K562 (cell line): Measurements from ENCODE around the gene EXOSC6. TPM values are rescaled to one million over a fixed set of nuclear protein-coding genes. Genes with fewer than 3 reads are reported as not detected.

ENCODE experiments used
- ATAC-seq: fragments of 200-7000 bp; cut with Tn5 transposase; 3 replicates; pipeline ENCODE4 v1.9.1; 2020; ENCODE audit warnings: moderate library complexity
- Bru-seq: library from RNA; stranded (reverse); fragments of 400-500 nt; gene quantifications from one replicate; lab custom pipeline; 2021; lab: Mats Ljungman, UMichigan
- BruChase-seq, 2 experiments: library from RNA; stranded (reverse); fragments of 400-500 nt; gene quantifications; one replicate each; lab custom pipeline; 2021; lab: Mats Ljungman, UMichigan
- BruUV-seq: library from RNA; stranded (reverse); fragments of 400-500 nt; replicated peaks from 2 replicates; lab custom pipeline; 2021; lab: Mats Ljungman, UMichigan
- CTCF ChIA-PET: fragments of 300-600 bp; formaldehyde crosslinking; extraction: SDS; loops from one replicate; lab custom pipeline; 2021; ENCODE audit warnings: low intra/inter-chr PET ratio; lab: Yijun Ruan, JAX
- POLR2A ChIA-PET: fragments of 300-600, 350-650 bp; sonication (Branson Sonifier 250); formaldehyde crosslinking; extraction: SDS; loops from one replicate; lab custom pipeline; 2021; ENCODE audit warnings: antibody characterized with exemption, inconsistent platforms; lab: Yijun Ruan, JAX
- DNase-seq, 4 experiments: peaks; one replicate each; pipeline versions ENCODE4 v3.0.0 to v3.0.0-alpha.2; 2011 to 2018; ENCODE audit warnings: low spot score in 3 of 4, mixed read lengths in 3 of 4; ENCODE audit errors: extremely low read depth in 1 of 4
- FAIRE-seq: peaks from 2 replicates; lab custom pipeline; 2011; peaks lifted over from hg19 to GRCh38; lab: Jason Lieb, UNC
- H2AFZ ChIP-seq: 2 replicates; pipeline ENCODE4 v1.6.0; 2011; ENCODE audit warnings: low read depth, low read length, control low read depth, inconsistent platforms
- H3K27ac ChIP-seq: fragments of 200-600 bp; 3 replicates; pipeline ENCODE4 v1.8.0; 2011; ENCODE audit warnings: low read depth, mild to moderate bottlenecking, control low read depth, inconsistent platforms, low read length, moderate library complexity, mixed read lengths; ENCODE audit errors: extremely low read depth
- H3K27me3 ChIP-seq, 2 experiments: fragments of 300-600 bp in 1 of 2; 2 replicates in 1 of 2; 3 replicates in 1 of 2; pipeline versions ENCODE4 v1.6.0 to v1.8.0; 2011; ENCODE audit warnings: inconsistent platforms in 2 of 2, low read length in 2 of 2, mild to moderate bottlenecking in 1 of 2, mixed read lengths in 1 of 2, moderate library complexity in 1 of 2; ENCODE audit not compliant: control insufficient read depth in 2 of 2, insufficient read depth in 2 of 2
- H3K36me3 ChIP-seq: fragments of 300-600 bp; 3 replicates; pipeline ENCODE4 v1.8.0; 2011; ENCODE audit warnings: mild to moderate bottlenecking, low read length, inconsistent platforms; ENCODE audit not compliant: control insufficient read depth, insufficient read depth
- H3K4me1 ChIP-seq, 2 experiments: fragments of 200-600 bp in 1 of 2; replicated peaks in 1 of 2; 2 replicates in 1 of 2; 3 replicates in 1 of 2; pipeline versions ENCODE4 v1.5.1 to v1.8.0; 2011; ENCODE audit warnings: inconsistent platforms in 2 of 2, low read length in 2 of 2, mild to moderate bottlenecking in 1 of 2, mixed read lengths in 1 of 2, moderate library complexity in 1 of 2; ENCODE audit not compliant: control insufficient read depth in 2 of 2, insufficient read depth in 2 of 2
- H3K4me2 ChIP-seq: 2 replicates; pipeline ENCODE4 v1.6.1; 2011; ENCODE audit warnings: low read length, control low read depth, inconsistent platforms, mixed read lengths; ENCODE audit not compliant: insufficient read depth
- H3K4me3 ChIP-seq: fragments of 200-600 bp; sonication (generic), shearing (Covaris generic); 2 replicates; pipeline ENCODE4 v1.5.1; 2016; ENCODE audit warnings: control low read depth, inconsistent platforms
- H3K79me2 ChIP-seq: fragments of 200-600 bp; 3 replicates; pipeline ENCODE4 v1.8.0; 2011; ENCODE audit warnings: low read length, inconsistent platforms; ENCODE audit not compliant: control insufficient read depth, insufficient read depth
- H3K9ac ChIP-seq, 2 experiments: 2 replicates each; pipeline versions ENCODE4 v1.6.0 to v1.6.1; 2011; ENCODE audit warnings: low read depth in 2 of 2, low read length in 2 of 2, control low read depth in 1 of 2, inconsistent platforms in 1 of 2, mild to moderate bottlenecking in 1 of 2, mixed read lengths in 1 of 2; ENCODE audit not compliant: insufficient read depth in 1 of 2
- H3K9me1 ChIP-seq: one replicate; pipeline ENCODE4 v1.6.0; 2011; ENCODE audit warnings: inconsistent platforms, mild to moderate bottlenecking, low read length, moderate library complexity; ENCODE audit not compliant: control insufficient read depth, insufficient read depth
- H3K9me3 ChIP-seq: replicated peaks from 2 replicates; pipeline ENCODE4 v1.5.1; 2011; ENCODE audit warnings: low read depth, low read length, inconsistent platforms; ENCODE audit not compliant: control insufficient read depth, insufficient read depth
- H4K20me1 ChIP-seq: replicated peaks from 2 replicates; pipeline ENCODE4 v1.6.1; 2011; ENCODE audit warnings: low read length, inconsistent platforms, mixed read lengths; ENCODE audit not compliant: control insufficient read depth, insufficient read depth
- CBX5 ChIP-seq: IDR thresholded peaks from 2 replicates; pipeline ENCODE4 v1.6.1; 2014; ENCODE audit warnings: low read depth, borderline replicate concordance
- ETV1 ChIP-seq: fragments of 450-650 bp; conservative IDR thresholded peaks from 2 replicates; pipeline ENCODE4 v1.6.1; 2016; ENCODE audit warnings: missing genetic modification characterization, control low read depth, low read depth, missing compliant biosample characterization
- ETV5 ChIP-seq: sonication (generic); formaldehyde crosslinking; IDR thresholded peaks from 2 replicates; pipeline ENCODE4 v1.4.0; 2020; ENCODE audit warnings: low read depth, mild to moderate bottlenecking, missing genetic modification reagents
- FOXP1 ChIP-seq: sonication (generic); formaldehyde crosslinking; IDR thresholded peaks from 2 replicates; pipeline ENCODE4 v1.8.0; 2022; ENCODE audit warnings: mild to moderate bottlenecking, missing genetic modification reagents
- LCOR ChIP-seq: sonication (generic); formaldehyde crosslinking; IDR thresholded peaks from 2 replicates; pipeline ENCODE4 v1.8.0; 2022; ENCODE audit warnings: mild to moderate bottlenecking, missing genetic modification reagents
- MTA3 ChIP-seq: fragments of 450-650 bp; formaldehyde crosslinking; IDR thresholded peaks from 2 replicates; pipeline ENCODE4 v1.6.1; 2017; ENCODE audit warnings: mild to moderate bottlenecking, borderline replicate concordance
- NFRKB ChIP-seq: fragments of 450-650 bp; IDR thresholded peaks from 2 replicates; pipeline ENCODE4 v1.6.1; 2016; ENCODE audit warnings: low read depth
- POLR2B ChIP-seq: fragments of 450-650 bp; IDR thresholded peaks from 2 replicates; pipeline ENCODE4 v1.6.1; 2018; ENCODE audit warnings: low read depth; ENCODE audit not compliant: partially characterized antibody
- RBM15 ChIP-seq: fragments of 200-400 bp; formaldehyde crosslinking; IDR thresholded peaks from 2 replicates; pipeline ENCODE4 v1.6.1; 2018; ENCODE audit warnings: mild to moderate bottlenecking, low read length, moderate library complexity; ENCODE audit not compliant: insufficient read depth
- SIRT6 ChIP-seq: IDR thresholded peaks from one replicate; pipeline ENCODE4 v1.6.1; 2012; ENCODE audit warnings: low read depth, mild to moderate bottlenecking, control low read depth, inconsistent platforms, low read length, moderate library complexity
- TARDBP ChIP-seq: fragments of 450-650 bp; IDR thresholded peaks from 2 replicates; pipeline ENCODE4 v1.6.1; 2016
- WGBS: fragments of 100-300 bp; shearing (Covaris generic); methylation state at CpG from one replicate; pipeline ENCODE4 v1.1.6; 2016; ENCODE audit warnings: low coverage, mixed read lengths; ENCODE audit not compliant: insufficient coverage; ENCODE audit errors: missing lambda C conversion rate; 5-methylcytosine and 5-hydroxymethylcytosine counted together
- in situ Hi-C: fragments of 300-500 bp; cut with MboI; formaldehyde crosslinking; loops from 4 replicates; pipeline ENCODE4 v1.15.0; 2018; ENCODE audit warnings: inconsistent platforms, mixed read lengths
- intact Hi-C: fragments of 100-400 bp; cut with micrococcal nuclease; formaldehyde crosslinking; loops from 2 replicates; pipeline ENCODE4 v1.14.2; 2022
- long read RNA-seq, 3 experiments: library from polyadenylated mRNA in 2 of 3; library from RNA in 1 of 3; unstranded in 2 of 3; stranded (forward) in 1 of 3; transcript quantifications; one replicate each; pipeline ENCODE4 v2.0.0, GENCODE V29; 2019 to 2022
- polyA minus RNA-seq, 3 experiments: library from RNA; depleted of rRNA, polyadenylated mRNA; stranded (reverse); fragments of >200 nt; gene quantifications; 2 replicates each; pipeline ENCODE4 v1.2.3, GENCODE V29; 2011
- polyA plus RNA-seq, 8 experiments: library from polyadenylated mRNA; depleted of rRNA in 4 of 8; stranded (reverse) in 5 of 8; unstranded in 3 of 8; fragments of >200 nt; fragmentation: Nextera tagmentation in 2 of 8; fragmentation: Illumina TruSeq in 1 of 8; extraction: Ambion mirVana in 2 of 8; extraction: Trizol in 1 of 8; gene quantifications; 2 replicates each; pipeline versions ENCODE4 v1.2.1 to v1.2.3, GENCODE V29; 2011 to 2014; ENCODE audit warnings: inconsistent platforms in 1 of 8, missing spikeins in 1 of 8
- total RNA-seq, 7 experiments: library from RNA; depleted of rRNA in 6 of 7; stranded (reverse); fragments of >200 nt in 6 of 7; fragmentation: Illumina TruSeq in 2 of 7; extraction: Trizol in 2 of 7; gene quantifications; 2 replicates each; pipeline versions ENCODE4 v1.2.1 to v1.2.3, GENCODE V29; 2011 to 2021; ENCODE audit warnings: low replicate concordance in 1 of 7
- TF ChIP-seq, protein P1 (sequence below): fragments of 250-450 bp; sonication (Bioruptor Pico); IDR thresholded peaks from 2 replicates; pipeline ENCODE4 v1.5.0; 2020; ENCODE audit warnings: mild to moderate bottlenecking
- TF ChIP-seq, protein P2 (sequence below), 2 experiments: IDR thresholded peaks; 2 replicates each; pipeline ENCODE4 v1.6.1; 2011; ENCODE audit warnings: borderline replicate concordance in 1 of 2, control low read depth in 1 of 2, low read depth in 1 of 2, low read length in 1 of 2, mild to moderate bottlenecking in 1 of 2, mixed read lengths in 1 of 2, moderate library complexity in 1 of 2; ENCODE audit not compliant: insufficient read depth in 1 of 2, insufficient read length in 1 of 2, poor library complexity in 1 of 2, severe bottlenecking in 1 of 2; ENCODE audit errors: extremely low read depth in 1 of 2

EXOSC6 gene
- total RNA-seq (2011; cell fraction: chromatin; rRNA removed; ENCODE audit: low replicate concordance), result 28.6 and 30.6 TPM in 2 replicates
- total RNA-seq (2011; cell fraction: nucleolus; rRNA removed), result 22.5 and 25.3 TPM in 2 replicates
- total RNA-seq (2011; cell fraction: nucleoplasm; rRNA removed), result 28.2 and 46.0 TPM in 2 replicates
- total RNA-seq (2014; rRNA removed) (25.2 and 28.4 TPM in 2 replicates), total RNA-seq (2014; rRNA removed; fragmentation: Illumina TruSeq; extraction: Trizol) (17.1 and 18.5 TPM in 2 replicates), total RNA-seq (2015; rRNA removed; fragmentation: Illumina TruSeq; extraction: Trizol) (18.4 and 19.5 TPM in 2 replicates), total RNA-seq (2021) (27.6 and 29.0 TPM in 2 replicates), polyA plus RNA-seq (2011; rRNA removed) (9.5 and 11.2 TPM in 2 replicates), polyA plus RNA-seq (2014; fragmentation: Illumina TruSeq; extraction: Trizol) (10.0 and 10.3 TPM in 2 replicates), polyA plus RNA-seq (2014; fragmentation: Nextera tagmentation; extraction: Ambion mirVana) (10 to 100 TPM in 1 of 2 experiments, 1 to 10 TPM in 1; 9.2 to 11.6 TPM), polyA plus RNA-seq (2014; rRNA removed) (15.6 and 21.8 TPM in 2 replicates), polyA minus RNA-seq (2011; rRNA and poly(A)+ RNA removed) (6.4 and 8.2 TPM in 2 replicates), Bru-seq, nascent RNA (percentile 89 among the genes with signal in this experiment), BruChase-seq, experiment 1, labeled RNA remaining after a 2-hour chase (percentile 94 among the genes with signal in this experiment), BruChase-seq, experiment 2, labeled RNA remaining after a 6-hour chase (percentile 96 among the genes with signal in this experiment)
- polyA plus RNA-seq (2011; cell fraction: cytosol; rRNA removed), result 13.2 and 14.7 TPM in 2 replicates
- 7.1 and 8.3 TPM in 2 replicates for polyA plus RNA-seq (2011; cell fraction: nucleus; rRNA removed)
- 7.8 and 8.0 TPM in 2 replicates for polyA plus RNA-seq (2012)
- polyA minus RNA-seq (2011; cell fraction: cytosol; rRNA and poly(A)+ RNA removed), result 10.4 and 13.6 TPM in 2 replicates
- 5.3 and 7.2 TPM in 2 replicates for polyA minus RNA-seq (2011; cell fraction: nucleus; rRNA and poly(A)+ RNA removed)
- long read RNA-seq, experiment 1, full-length matches to known transcripts, result 241 of 243 reads
- long read RNA-seq, experiment 1, partial matches to known transcripts, result 0 of 243 reads
- long read RNA-seq, experiment 1, other reads (novel, unspliced or antisense), result 2 of 243 reads
- long read RNA-seq, experiment 2, full-length matches to known transcripts, result 57 of 57 reads
- long read RNA-seq, experiment 2, partial matches to known transcripts, result 0 of 57 reads
- long read RNA-seq, experiment 2, other reads (novel, unspliced or antisense), result 0 of 57 reads
- long read RNA-seq, experiment 3, full-length matches to known transcripts, result 10 of 10 reads
- long read RNA-seq, experiment 3, partial matches to known transcripts, result 0 of 10 reads
- long read RNA-seq, experiment 3, other reads (novel, unspliced or antisense), result 0 of 10 reads

DNA sequence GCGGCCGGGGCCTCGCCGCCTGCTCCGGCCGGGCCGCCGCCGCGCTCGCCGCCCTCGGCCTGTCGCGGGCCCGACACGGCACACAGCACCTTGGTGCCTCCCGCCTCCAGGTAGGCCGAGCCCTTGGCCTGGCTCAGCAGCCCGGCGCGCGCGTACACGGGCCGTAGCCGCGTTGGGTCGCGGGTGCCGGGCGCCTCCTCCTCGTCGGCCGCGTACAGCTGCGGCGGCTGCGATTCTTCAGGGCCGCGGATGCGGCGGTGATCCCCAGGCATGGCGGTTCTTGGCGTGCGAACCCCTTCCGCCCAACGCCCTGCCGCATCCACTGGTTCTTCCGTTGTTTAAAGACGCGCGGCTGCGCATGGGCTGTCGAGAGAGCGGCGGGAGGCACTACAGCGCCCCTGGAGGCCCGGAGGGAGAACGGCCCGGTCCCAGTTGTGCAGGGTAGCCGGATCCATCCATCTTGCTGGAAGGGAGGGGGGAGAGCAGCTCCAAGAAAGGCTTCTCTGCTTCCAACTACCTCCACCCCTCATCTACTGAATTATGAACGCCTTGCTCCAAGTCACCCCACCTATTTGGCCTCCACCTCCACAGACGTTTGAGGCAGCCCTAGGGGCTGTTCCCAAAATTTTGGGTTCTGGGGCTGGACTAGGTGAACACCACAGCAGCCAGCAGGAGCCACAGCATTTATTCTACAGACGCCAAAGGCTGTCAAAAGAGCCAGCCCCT, at the start of gene EXOSC6:
EXOSC6 (minus strand) TSS at position 312 of the 726 bp plus-strand sequence; CDS start at position 272, 40 bp downstream.
- H3K79me2 ChIP-seq, result peaks cover 35% of the 10 kb centered on the region
- DNase-seq (peak; percentile 91 to 96 (median 93)), FAIRE-seq (peak; percentile 74), ATAC-seq (peak; percentile 91)
- under 1% methylated on average over 44 of the region's 65 CpGs for WGBS
- no TSS peak for BruUV-seq
- peak within 1 kb of the TSS; percentile 93 for H3K27ac ChIP-seq
- in situ Hi-C loops (no loop called here), intact Hi-C loops (no loop called here)
- H2AFZ ChIP-seq, result peak within 1 kb of the TSS; percentile 72
- H3K9me1 ChIP-seq, result no peaks in the 10 kb centered on the region
- H3K36me3 ChIP-seq, result peaks cover 59% of the 10 kb centered on the region
- H3K9me3 ChIP-seq, result no peaks in the 10 kb centered on the region
- POLR2A ChIA-PET, result interaction anchor here (0.6 to 4.9 kb wide), 15 partner anchors 10 to 1232 kb away, joined by 3 to 57 read pairs (median 3); partner anchors contain the start of gene AARS1
- no peaks in the 10 kb centered on the region for H3K27me3 ChIP-seq
- peaks cover 5 to 20% of the 10 kb centered on the region in 2 experiments; a peak in 4 of 5 replicates for H3K4me1 ChIP-seq
- CTCF ChIA-PET, result interaction anchor here (0.7 kb wide), 2 partner anchors 402 to 1555 kb away, joined by 3 read pairs; no protein-coding TSS in a partner anchor
- H4K20me1 ChIP-seq, result peaks cover 33% of the 10 kb centered on the region
- H3K4me2 ChIP-seq, result peak within 1 kb of the TSS; percentile 88
- H3K9ac ChIP-seq, result peak within 1 kb of the TSS; percentile 80 to 99
- peak within 1 kb of the TSS; percentile 85 for H3K4me3 ChIP-seq
- no peak for TF ChIP-seq CBX5
- TF ChIP-seq ETV5 (CRISPR knock-in tag), result peak; percentile 91
- TF ChIP-seq ETV1 (tag), result peak; percentile 90
- no peak for TF ChIP-seq RBM15
- peak; percentile 98 for TF ChIP-seq POLR2B
- peak; percentile 87 for TF ChIP-seq TARDBP
- TF ChIP-seq FOXP1 (CRISPR knock-in tag), result peak; percentile 80; the same call in 1 of the 2 replicates
- TF ChIP-seq, protein P1, sequence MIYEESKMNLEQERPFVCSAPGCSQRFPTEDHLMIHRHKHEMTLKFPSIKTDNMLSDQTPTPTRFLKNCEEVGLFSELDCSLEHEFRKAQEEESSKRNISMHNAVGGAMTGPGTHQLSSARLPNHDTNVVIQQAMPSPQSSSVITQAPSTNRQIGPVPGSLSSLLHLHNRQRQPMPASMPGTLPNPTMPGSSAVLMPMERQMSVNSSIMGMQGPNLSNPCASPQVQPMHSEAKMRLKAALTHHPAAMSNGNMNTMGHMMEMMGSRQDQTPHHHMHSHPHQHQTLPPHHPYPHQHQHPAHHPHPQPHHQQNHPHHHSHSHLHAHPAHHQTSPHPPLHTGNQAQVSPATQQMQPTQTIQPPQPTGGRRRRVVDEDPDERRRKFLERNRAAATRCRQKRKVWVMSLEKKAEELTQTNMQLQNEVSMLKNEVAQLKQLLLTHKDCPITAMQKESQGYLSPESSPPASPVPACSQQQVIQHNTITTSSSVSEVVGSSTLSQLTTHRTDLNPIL, result peak; percentile 80
- peak; percentile 62 for TF ChIP-seq NFRKB
- TF ChIP-seq LCOR (CRISPR knock-in tag), result peak; percentile 88; the same call in 1 of the 2 replicates
- no peak for TF ChIP-seq SIRT6
- TF ChIP-seq, protein P2, sequence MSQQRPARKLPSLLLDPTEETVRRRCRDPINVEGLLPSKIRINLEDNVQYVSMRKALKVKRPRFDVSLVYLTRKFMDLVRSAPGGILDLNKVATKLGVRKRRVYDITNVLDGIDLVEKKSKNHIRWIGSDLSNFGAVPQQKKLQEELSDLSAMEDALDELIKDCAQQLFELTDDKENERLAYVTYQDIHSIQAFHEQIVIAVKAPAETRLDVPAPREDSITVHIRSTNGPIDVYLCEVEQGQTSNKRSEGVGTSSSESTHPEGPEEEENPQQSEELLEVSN (IDR thresholded peaks at IDR 0.05; ENCODE audit: borderline replicate concordance in 1 of 2, extremely low read depth in 1 of 2, insufficient read depth in 1 of 2, insufficient read length in 1 of 2, low read depth in 1 of 2, low read length in 1 of 2, poor library complexity in 1 of 2, severe bottlenecking in 1 of 2), result no peak
- TF ChIP-seq MTA3, result peak; percentile 98
